ENCODE results near the gene AGAP1.
A peak's percentile ranks its signal among the peaks of the same experiment; 100 is the strongest.

The AGAP1 gene

GRCh38 chr2:235498541-235498940 lies 4.7 kb downstream of the AGAP1 start:
- no peak overlapping the region for H3K27ac Mint-ChIP-seq
- H3K4me3 Mint-ChIP-seq, result no peak overlapping the region
- no peaks in the 10 kb centered on the region for H3K36me3 Mint-ChIP-seq (ENCODE audit: low read depth)
- peaks cover 16% of the 10 kb centered on the region for H3K4me1 Mint-ChIP-seq (ENCODE audit: low read depth)
- H3K9me3 Mint-ChIP-seq, result no peaks in the 10 kb centered on the region
- H3K27me3 Mint-ChIP-seq (ENCODE audit: low read depth), result peaks cover 55% of the 10 kb centered on the region

- H3K27ac Mint-ChIP-seq, result no peak overlapping the region
- H3K9me3 Mint-ChIP-seq, result no peaks in the 10 kb centered on the region
- H3K4me3 Mint-ChIP-seq, result no peak overlapping the region
- H3K36me3 Mint-ChIP-seq (ENCODE audit: low read depth), result no peaks in the 10 kb centered on the region
- H3K27me3 Mint-ChIP-seq (ENCODE audit: low read depth), result peaks cover 59% of the 10 kb centered on the region
- H3K4me1 Mint-ChIP-seq (ENCODE audit: low read depth), result peaks cover 16% of the 10 kb centered on the region
Observed at GRCh38 chr2:235498946-235499812, 5.3 kb downstream of the AGAP1 start.

DNA sequence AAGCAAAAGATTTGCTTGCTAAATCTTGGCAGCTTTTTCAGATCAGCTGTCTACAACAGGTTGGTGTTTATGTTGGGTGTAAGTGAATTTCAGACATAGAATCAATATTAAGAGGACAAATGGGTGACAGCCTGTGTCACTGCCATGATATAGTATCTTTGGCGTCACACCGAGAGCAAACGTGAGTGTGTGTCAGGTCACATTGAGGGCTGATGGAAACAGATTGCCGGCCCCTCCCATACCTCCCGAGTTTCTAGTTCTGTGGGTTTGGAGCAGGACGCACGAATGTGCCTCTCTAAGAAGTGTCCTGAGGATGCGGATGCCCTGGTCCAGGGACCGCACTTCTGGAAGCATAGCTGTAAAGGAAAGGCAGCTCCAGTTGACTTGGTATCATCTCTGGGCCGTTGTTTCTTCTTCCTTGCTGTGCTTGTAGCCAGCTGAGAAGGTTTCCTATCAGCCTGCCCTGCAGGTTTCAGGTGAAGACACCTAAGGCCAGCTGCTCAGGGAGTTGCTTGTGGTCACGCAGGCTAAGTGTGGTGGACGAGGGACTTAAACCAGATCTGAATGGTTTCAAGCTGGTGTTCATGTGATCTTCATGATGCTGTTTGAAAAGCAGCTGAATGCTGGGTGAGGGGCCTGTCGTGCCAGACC lies 6.4 kb downstream of the AGAP1 start:
- Mint-ChIP-seq H3K4me3 (no peak overlapping the region), H3K36me3 (ENCODE audit: low read depth) (no peaks in the 10 kb centered on the region), H3K27ac (no peak overlapping the region), H3K27me3 (ENCODE audit: low read depth) (peaks cover 66% of the 10 kb centered on the region), H3K9me3 (no peaks in the 10 kb centered on the region), H3K4me1 (ENCODE audit: low read depth) (peaks cover 15% of the 10 kb centered on the region)

- H3K27ac Mint-ChIP-seq, result no peak overlapping the region
- H3K4me1 Mint-ChIP-seq (ENCODE audit: low read depth), result peaks cover 15% of the 10 kb centered on the region
- no peaks in the 10 kb centered on the region for H3K9me3 Mint-ChIP-seq
- H3K36me3 Mint-ChIP-seq (ENCODE audit: low read depth), result no peaks in the 10 kb centered on the region
- peaks cover 59% of the 10 kb centered on the region for H3K27me3 Mint-ChIP-seq (ENCODE audit: low read depth)
- peak overlapping the region; percentile 16 for H3K4me3 Mint-ChIP-seq
Observed at GRCh38 chr2:235500761-235501672, 7.2 kb downstream of the AGAP1 start.

DNA sequence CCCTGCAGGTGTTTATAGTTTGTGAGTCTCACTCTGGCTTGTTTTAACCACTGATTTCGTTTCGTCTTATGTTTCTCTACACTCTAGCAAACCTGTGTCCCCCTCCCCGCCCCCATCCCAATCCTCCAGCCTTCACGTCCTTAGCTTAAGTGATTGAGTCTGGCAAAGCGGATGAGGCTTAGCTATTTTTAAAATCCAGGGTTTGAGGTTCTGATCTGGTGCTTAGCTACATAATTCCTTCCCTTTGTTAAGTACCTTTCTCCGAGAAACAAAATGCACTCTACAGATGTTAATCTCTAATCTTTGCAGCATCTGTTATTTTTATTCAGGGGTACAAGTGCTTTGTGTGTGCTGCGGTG lies 7.8 kb downstream of the AGAP1 start:
- Mint-ChIP-seq H3K36me3 (ENCODE audit: low read depth) (no peaks in the 10 kb centered on the region), H3K4me1 (ENCODE audit: low read depth) (peaks cover 14% of the 10 kb centered on the region), H3K9me3 (no peaks in the 10 kb centered on the region), H3K27me3 (ENCODE audit: low read depth) (peaks cover 52% of the 10 kb centered on the region), H3K27ac (no peak overlapping the region), H3K4me3 (peak overlapping the region; percentile 16)

GRCh38 chr2:235502336-235502735 lies 8.5 kb downstream of the AGAP1 start:
- H3K27ac Mint-ChIP-seq, result no peak overlapping the region
- H3K27me3 Mint-ChIP-seq (ENCODE audit: low read depth), result peaks cover 47% of the 10 kb centered on the region
- no peak overlapping the region for H3K4me3 Mint-ChIP-seq
- no peaks in the 10 kb centered on the region for H3K36me3 Mint-ChIP-seq (ENCODE audit: low read depth)
- peaks cover 13% of the 10 kb centered on the region for H3K4me1 Mint-ChIP-seq (ENCODE audit: low read depth)
- no peaks in the 10 kb centered on the region for H3K9me3 Mint-ChIP-seq

DNA sequence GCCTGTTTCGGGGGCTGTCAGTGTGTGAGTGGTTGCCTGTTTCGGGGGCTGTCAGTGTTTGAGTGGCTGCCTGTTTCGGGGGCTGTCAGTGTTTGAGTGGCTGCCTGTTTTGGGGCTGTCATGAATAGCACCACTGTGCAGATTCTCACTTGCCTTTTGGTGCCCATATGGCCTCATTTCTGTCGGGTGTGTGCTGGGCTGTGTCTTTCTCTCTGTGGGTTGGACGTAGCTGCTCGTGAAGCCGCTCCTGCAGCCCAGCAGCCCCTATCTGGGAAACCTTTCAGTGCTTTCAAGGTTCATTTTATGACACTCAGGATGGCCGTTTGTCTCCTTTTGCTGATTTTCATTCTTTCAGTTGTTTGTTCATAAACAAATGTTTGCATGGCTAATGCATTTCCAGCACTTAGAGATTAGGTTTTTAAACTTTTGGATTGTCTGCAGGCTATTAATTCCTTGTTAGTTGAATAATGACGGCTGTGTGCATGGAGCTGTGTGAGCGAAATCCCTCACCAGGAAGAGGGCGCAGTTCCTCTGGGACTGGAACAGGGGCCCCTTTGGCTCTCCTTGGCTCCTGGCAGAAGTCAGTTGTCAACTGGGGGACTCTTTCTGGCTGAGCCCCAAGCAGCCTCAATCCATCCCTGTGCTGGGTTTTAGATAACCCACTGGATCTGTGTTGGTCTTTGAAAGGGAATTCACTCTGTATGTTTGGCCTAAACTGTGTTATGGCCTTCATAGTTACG lies 10.8 kb downstream of the AGAP1 start:
- no peak overlapping the region for H3K4me3 Mint-ChIP-seq
- H3K9me3 Mint-ChIP-seq, result no peaks in the 10 kb centered on the region

DNA sequence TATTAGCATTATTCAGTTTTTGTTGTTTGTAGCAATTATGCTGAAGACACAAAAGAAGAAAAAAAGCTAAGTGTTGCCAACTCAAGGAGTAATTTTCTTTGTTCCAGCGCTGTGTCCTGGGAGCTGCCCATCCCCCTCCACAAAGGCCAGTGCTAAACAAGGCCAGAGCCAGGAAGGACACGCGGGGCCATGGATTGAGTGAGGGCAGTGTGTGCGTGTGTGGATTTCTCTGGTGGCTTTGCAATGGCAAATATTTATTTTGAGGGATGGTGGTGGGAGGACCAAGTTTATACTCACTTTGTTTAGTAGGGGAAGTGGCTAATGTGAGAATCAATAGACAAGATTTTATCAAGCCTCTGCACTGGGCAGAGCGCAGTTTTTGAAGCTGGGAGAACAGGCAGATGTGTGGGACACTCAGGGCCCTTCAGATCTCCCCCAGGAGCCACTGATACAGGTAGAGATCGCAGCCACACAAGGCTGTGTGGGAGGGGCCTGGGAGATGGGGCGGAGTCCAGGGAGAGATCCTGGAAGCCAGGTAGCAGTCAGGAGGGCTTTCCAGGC lies 11.4 kb downstream of the AGAP1 start:
- Mint-ChIP-seq H3K36me3 (ENCODE audit: low read depth) (no peaks in the 10 kb centered on the region), H3K27ac (no peak overlapping the region), H3K4me3 (no peak overlapping the region), H3K27me3 (ENCODE audit: low read depth) (peaks cover 35% of the 10 kb centered on the region), H3K9me3 (no peaks in the 10 kb centered on the region), H3K4me1 (ENCODE audit: low read depth) (peaks cover 13% of the 10 kb centered on the region)

More for the DNA sequence above, 10.8 kb downstream of the AGAP1 start:
- Mint-ChIP-seq H3K27ac (no peak overlapping the region), H3K4me1 (ENCODE audit: low read depth) (peaks cover 13% of the 10 kb centered on the region), H3K27me3 (ENCODE audit: low read depth) (peaks cover 39% of the 10 kb centered on the region), H3K36me3 (ENCODE audit: low read depth) (no peaks in the 10 kb centered on the region)

- H3K9me3 Mint-ChIP-seq, result no peaks in the 10 kb centered on the region
- no peak overlapping the region for H3K4me3 Mint-ChIP-seq
- H3K27ac Mint-ChIP-seq, result no peak overlapping the region
- peaks cover 8% of the 10 kb centered on the region for H3K4me1 Mint-ChIP-seq (ENCODE audit: low read depth)
- no peaks in the 10 kb centered on the region for H3K36me3 Mint-ChIP-seq (ENCODE audit: low read depth)
- H3K27me3 Mint-ChIP-seq (ENCODE audit: low read depth), result peaks cover 32% of the 10 kb centered on the region
Observed at GRCh38 chr2:235506291-235506996, 12.6 kb downstream of the AGAP1 start.

- no peaks in the 10 kb centered on the region for H3K36me3 Mint-ChIP-seq (ENCODE audit: low read depth)
- peaks cover 27% of the 10 kb centered on the region for H3K27me3 Mint-ChIP-seq (ENCODE audit: low read depth)
Observed at GRCh38 chr2:235506997-235507615, 13.3 kb downstream of the AGAP1 start.

DNA sequence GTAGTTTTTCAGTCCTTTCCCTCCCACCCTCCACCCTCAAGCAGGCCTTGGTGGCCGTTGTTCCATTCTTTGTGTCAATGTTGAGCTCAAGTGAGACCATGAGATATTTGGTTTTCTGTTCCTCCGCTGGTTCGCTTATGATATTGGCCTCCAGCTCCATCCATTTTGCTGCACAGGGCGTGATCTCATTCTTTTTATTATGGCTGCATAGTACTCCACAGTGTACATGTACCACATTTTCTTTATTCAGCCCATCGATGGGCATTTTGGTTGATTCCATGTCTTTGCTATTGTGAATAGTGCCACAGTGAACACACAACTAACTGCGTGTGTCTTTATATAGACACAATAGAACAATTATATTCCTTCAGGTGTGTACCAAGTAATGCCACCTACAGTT lies 14.1 kb downstream of the AGAP1 start:
- Mint-ChIP-seq H3K36me3 (ENCODE audit: low read depth) (no peaks in the 10 kb centered on the region), H3K27me3 (ENCODE audit: low read depth) (peaks cover 19% of the 10 kb centered on the region), H3K27ac (no peak overlapping the region), H3K9me3 (no peaks in the 10 kb centered on the region), H3K4me3 (no peak overlapping the region), H3K4me1 (ENCODE audit: low read depth) (no peaks in the 10 kb centered on the region)

More at GRCh38 chr2:235506997-235507615, 13.3 kb downstream of the AGAP1 start:
- H3K4me3 Mint-ChIP-seq, result no peak overlapping the region
- peaks cover 2% of the 10 kb centered on the region for H3K4me1 Mint-ChIP-seq (ENCODE audit: low read depth)
- no peak overlapping the region for H3K27ac Mint-ChIP-seq
- no peaks in the 10 kb centered on the region for H3K9me3 Mint-ChIP-seq

GRCh38 chr2:235508371-235509160 lies 14.7 kb downstream of the AGAP1 start:
- Mint-ChIP-seq H3K27me3 (ENCODE audit: low read depth) (peaks cover 15% of the 10 kb centered on the region), H3K9me3 (no peaks in the 10 kb centered on the region), H3K36me3 (ENCODE audit: low read depth) (no peaks in the 10 kb centered on the region), H3K4me3 (no peak overlapping the region), H3K4me1 (ENCODE audit: low read depth) (no peaks in the 10 kb centered on the region), H3K27ac (no peak overlapping the region)

All from T-helper 1 cell treated with Interleukin-12 subunit alpha and Interleukin-12 subunit beta and Interleukin-4 antibody, amounts not matched to agents 30 μg/mL and 1 μg/mL, for 36 hours (primary cell).